ENCODE data around the gene THAP6.
A peak's percentile ranks its signal among the peaks of the same experiment; 100 is the strongest.
"Not testable (repeated sequence)": the region's sequence is repeated elsewhere in the genome, so short reads cannot be mapped to it uniquely, and the experiment has no call there.

THAP6 gene, protein sequence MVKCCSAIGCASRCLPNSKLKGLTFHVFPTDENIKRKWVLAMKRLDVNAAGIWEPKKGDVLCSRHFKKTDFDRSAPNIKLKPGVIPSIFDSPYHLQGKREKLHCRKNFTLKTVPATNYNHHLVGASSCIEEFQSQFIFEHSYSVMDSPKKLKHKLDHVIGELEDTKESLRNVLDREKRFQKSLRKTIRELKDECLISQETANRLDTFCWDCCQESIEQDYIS

DNA sequence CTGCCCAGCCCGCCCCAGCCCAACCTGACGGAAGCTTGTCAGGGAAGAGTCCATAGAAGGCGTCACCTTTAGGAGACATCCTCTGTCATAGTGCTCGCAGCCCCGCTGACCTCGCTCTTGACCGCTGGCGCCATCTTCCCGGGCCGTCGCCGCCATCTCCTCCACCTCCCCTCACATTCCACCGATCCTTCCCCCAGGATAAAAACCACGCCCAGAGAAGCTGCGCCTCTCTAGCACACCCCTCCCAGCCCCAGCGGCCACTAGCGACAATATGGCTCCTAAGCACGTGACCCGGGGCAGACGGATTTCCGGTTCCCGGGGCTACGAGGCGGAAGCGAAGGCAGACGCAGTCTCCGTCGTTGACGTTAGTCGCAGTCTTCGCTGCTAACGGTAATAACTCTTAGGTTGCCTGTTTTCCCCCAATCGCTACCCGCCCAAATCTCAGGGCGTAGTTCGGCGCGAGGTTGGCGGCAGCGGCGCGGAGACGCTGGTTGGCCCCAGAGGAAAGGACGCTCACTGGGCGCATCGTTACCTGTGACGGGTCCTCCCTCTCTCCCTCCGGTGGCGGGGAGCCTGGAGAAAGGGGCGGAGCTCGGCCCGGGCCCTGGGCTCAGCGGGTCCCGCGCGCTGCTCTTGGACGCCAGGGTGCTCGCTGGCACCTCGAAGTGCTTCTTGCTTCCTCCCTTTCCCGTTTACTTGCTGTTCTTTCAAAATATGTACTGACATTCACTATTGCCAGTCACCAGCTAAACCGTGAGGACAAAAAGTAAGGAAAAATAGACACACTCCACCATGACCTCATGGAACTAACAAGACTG is at the start of gene THAP6, which contains the start of gene RCHY1:
Gene THAP6, plus strand, starts transcription at position 343 of the 818 bp plus-strand sequence. CDS start 980 bp downstream, outside the sequence.
Gene RCHY1, minus strand, starts transcription at position 273 of the 818 bp plus-strand sequence. Its CDS starts 117 bp downstream, at position 156.
- peak; percentile 95 to 97 for DNase-seq

DNA sequence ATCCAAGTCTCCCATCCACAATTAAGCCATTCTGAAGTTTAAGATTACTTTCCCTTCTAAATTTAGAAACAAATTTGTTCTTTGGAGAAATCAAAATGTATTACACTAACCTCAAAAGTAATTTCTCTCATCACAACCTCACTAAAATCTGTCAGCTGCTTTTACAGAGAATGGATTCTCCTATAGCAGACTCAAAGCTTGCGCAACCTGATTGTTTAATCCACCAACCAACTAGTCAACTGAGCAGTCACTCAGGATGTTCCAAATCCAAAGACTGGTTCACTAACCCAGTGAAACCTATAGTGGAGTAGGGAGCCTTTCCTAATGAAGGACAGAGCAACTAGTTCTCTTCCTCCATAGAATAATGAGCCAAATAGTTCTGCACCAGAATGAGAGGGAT is 44.4 kb upstream of the THAP6 start:
- no peak for DNase-seq

DNA sequence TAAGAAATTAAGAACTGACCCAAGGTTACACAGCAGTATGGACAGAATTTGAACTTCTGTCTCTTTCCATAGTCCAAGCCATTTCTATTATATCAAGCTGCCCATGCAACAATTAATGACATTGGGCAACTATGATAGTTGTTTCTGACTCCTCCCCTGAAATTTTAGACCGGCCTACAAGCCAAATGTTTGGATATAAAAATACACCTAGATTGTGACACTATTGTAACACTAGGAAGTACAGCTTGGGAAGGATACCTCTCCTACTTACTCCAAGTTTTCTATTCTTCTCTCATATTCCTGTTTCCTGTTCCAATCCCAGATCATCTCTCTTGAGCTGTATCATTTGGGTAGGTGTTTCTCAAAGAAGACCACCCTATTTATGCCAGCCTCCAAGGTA is 43.5 kb upstream of the THAP6 start:
- DNase-seq, result no peak

DNA sequence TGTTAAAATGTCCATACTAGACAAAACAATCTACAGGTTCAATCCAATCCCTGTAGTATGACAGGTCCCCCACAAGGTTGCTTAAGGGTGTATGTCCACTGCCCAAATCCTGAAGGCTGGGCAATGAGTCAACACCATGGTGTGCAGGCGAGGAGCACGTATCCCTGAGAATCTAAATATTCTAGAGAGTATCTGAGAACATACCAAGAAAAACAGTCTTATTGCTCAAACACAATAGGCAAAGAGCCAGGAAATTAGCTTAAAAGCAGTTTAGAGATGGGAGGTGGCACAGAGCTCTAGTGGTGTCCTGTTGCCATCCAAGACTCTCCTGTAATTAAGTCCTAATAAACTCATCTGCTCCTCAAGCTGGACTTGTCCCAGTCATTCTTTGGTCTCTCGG is 37.1 kb upstream of the THAP6 start:
- no peak for DNase-seq

DNA sequence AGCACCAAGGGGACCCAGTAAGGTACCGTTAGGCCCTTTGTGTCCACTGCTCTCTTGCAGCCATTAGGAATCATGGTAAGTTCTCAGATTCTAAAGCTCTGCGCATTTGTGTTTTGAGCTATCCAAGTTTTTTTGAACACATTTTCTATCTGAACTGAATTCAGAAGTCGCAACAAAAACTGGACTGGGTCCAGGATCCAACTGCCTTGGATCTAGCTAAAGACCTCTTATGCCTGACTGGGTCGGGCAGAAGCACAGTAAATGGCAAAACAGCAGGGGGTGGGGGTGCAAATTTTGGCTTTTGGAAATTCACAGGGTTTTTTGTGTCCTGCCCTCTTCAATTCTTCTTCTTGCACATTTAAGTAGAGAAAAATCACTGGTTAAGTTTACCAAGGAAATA is 30.1 kb upstream of the THAP6 start:
- no peak for DNase-seq

DNA sequence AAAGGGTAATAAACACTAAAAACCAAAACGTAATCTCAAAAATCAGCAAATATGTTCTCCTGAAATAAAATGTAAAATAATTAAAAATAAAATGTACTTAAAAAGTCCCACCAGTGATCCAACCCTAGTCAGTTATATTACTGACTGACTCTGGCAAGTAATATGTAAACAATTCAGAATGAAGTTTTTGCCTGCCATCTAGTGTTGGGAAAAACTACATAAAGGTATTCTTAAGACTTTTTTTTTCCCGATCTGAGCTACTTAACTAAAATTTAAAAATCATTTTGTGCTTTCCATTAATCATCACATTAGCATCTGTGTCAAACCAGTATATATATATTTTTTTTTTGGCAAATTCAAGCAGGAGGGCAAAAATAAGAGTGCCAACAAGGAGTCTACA is 24.1 kb upstream of the THAP6 start:
- DNase-seq, result peak in 1 of 2 donors; percentile 4

DNA sequence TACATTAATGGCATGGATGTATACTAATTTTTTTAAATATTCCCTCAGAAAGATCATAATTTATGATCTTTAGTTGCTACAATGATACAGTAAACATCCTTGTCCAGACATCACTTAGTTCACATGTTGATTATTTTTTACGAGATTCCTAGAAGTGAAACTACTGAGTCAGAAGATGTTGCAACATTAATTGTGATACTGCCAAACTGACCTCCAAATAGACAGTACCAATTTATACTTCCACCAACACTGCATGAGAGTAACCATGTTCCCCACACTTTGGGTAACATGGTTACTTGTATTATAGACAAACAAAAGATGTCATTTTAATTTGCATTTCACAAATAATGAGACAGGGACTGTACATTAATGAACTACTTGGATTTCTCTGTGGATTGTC is 19.7 kb upstream of the THAP6 start:
- DNase-seq, result peak; percentile 56 to 69

DNA sequence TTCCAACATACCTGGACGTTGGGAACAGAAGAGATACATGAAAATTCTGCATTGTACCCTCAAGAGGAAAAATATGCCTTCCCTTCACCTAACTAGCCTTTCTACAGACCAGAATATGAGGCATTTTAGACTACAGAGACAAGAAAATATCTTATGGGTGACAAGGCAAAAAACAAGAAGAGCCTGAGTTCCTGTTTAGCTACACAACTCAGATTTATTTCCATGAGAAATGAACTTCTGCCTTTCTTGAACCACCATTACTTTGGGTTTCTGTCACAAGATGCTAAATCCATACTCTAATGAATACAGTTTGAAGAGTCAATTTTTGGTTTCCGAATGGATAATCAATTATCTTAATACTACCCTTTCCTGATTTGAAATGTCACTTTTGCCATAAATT is 18.8 kb upstream of the THAP6 start:
- peak; percentile 16 to 22 for DNase-seq

DNA sequence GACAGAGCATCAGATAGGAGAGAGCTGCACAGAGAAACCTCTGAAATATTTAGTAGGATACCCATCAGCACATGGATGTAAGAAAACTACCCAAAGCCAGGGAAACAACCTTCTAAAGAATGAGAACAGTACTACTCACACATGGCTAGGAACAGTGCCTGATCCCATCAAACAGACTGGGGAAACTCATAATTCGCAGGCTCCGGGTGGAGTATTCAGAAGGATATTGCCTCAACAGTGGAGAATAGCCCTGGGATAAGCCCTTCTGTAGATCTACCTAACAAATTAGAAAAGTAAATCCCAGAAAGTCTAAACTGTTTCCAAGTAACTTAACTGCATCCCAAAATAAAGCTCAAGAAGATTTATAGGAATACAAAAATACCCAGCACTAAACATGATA is 17.9 kb upstream of the THAP6 start:
- DNase-seq, result no peak

DNA sequence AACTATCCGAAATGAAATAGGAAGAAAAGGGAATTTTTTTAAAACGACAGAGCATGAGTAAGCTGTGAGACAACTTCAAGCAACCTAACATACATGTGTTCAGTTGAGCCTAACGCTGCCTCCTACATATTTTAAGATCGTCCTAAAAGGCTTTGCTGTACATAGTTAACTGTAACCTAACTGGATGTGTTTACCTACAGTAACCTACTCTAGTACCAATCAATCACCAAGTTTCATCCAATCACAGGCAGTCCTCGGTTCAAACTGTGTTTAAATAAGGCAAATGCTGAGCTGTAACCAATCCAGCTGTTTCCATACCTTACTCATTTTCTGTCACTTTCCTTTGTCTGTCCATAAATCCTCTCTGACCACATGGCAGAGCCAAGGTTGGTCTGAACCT is 17.1 kb upstream of the THAP6 start:
- DNase-seq, result peak in 1 of 2 donors; percentile 15

DNA sequence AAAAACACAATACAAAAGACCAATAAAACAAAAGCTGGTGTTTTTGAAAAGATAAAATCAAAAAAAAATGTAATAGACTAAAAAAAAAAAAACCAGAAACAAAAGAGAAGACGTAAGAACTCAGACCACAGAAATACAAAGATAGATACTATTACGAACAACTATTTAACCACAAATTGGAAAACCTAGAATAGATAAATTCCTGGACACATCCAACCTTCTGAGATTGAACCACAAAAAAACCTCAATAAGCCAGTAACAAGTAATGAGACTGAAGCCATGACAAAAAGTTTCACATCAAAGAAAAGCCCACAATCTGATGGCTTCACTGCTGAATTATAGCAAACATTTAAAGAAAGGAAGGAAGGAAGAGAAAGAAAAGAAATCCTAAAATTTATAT is 16.2 kb upstream of the THAP6 start:
- DNase-seq, result no peak

DNA sequence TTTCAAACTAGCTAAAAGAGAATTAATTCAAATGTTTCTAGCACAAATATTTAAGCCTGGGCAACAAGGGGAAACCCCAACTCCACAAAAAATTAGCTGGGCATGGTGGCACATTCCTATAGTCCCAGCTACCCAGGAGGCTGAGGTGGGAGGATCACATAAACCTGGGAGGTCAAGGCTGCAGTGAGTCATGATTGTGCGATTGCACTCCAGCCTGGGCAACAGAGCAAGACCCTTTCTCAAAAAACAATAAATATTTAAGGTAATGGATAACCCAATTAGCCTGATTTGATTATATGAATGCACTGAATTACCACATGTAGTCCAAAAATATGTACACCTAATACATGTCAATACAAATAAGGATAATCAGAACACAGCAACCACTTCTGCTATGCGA is 14.4 kb upstream of the THAP6 start:
- no peak for DNase-seq

DNA sequence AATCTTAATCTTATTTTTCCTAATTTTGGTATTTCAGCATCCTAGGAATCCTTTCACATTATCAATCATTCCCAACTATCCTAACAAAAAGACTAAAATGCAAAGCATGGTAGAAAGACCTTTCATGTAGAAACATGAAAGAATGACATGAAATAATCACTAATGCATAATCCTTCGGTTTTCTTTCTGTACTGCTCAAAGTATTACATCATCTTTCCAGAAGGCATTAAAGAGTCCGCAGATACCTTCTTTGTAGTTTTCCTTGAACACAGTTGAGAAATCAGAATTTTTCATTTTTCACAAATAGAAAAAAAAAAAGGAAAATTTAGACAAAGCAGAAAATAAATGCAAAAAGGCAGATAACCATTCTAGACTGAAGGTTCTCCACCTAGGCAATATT is 11.6 kb upstream of the THAP6 start:
- no peak for DNase-seq

DNA sequence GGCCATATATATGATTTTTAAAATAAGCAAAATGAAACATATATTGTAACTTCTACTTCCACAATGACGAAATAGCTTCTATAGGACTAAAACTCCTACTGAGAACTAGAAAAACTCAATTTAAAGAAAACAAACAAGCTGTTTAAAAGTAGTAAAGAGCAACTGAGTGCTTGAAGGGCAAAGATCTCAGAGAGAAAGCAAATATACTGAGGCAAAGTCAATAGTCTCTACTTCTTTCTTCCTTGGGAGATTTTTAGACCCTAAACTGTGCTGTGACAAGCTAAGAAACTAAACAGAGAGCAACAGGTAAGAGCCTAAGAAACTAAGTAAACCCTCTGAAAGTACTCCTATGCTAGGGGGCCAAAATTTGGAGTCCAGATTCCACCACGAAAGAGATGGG is 8.6 kb upstream of the THAP6 start:
- DNase-seq, result no peak

DNA sequence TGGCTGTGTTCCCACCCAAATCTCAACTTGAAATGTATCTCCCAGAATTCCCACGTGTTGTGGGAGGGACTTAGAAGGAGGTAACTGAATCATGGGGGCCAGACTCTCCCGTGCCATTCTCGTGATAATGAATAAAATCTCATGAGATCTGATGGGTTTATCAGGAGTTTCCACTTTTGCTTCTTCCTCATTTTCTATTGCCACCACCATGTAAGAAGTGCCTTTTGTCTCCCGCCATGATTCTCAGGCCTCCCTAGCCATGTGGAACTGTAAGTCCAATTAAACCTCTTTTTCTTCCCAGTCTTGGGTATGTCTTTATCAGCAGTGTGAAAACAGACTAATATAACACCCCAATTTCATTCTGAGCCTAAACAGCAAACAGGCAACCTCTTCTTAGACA is 4.7 kb upstream of the THAP6 start:
- DNase-seq, result not testable (repeated sequence)

DNA sequence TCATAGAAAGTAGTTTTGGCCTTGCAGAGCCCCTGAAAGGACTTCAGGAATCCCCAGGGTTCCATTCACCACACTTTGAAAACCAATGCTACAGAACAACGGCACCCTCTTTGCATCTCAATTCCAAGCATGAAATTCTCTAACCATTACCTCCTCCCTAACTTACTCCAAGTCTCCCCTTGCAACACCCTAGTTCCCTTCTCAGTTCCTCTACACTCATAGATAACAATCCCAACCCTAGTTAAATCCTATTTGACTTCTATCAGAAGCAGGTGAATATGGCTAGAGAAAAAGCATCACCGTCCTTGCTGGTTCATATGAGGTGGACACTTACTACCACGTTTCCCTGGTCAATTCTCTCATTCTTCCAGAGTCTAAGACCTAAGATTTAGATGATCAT is 2.4 kb upstream of the THAP6 start:
- DNase-seq, result peak in 1 of 2 donors; percentile 12

DNA sequence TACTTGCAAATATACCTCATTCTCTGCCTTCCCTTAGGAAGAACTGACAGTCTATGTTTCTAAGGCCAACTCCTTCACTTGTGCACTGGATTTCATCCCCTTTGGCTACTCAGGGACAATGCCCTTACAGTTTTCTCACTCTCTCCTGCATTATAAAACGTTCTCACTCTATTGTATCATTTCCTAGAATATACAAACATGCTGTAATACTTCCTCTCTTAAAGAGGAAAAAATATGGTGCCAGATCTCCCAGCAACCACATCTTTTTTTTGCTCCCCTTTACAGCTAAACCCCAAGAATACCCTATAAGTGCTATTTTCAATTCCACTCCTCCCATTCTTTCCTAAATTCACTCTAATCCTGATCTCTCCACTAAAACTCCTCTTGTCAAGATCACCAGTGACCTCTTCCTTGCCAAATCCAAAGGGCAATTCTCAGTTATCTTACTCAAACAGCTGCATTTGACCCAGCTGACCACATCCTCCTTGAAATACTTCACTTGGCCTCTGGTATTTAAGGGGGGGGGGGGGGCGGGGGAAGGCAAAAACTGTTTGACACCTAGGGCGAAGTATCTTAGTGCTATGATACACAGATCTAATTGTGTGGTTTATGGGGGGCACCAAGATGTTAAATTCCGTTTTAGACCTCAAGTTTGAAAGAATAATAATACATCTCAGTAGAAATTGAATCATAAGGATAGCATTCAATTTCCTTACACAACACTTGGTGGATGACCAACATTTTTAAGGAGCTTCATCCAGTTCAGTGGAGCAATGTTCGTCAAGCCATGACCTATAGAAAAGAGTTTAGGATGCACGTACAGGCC is 1.7 kb upstream of the THAP6 start:
- peak; percentile 23 to 35 for DNase-seq

DNA sequence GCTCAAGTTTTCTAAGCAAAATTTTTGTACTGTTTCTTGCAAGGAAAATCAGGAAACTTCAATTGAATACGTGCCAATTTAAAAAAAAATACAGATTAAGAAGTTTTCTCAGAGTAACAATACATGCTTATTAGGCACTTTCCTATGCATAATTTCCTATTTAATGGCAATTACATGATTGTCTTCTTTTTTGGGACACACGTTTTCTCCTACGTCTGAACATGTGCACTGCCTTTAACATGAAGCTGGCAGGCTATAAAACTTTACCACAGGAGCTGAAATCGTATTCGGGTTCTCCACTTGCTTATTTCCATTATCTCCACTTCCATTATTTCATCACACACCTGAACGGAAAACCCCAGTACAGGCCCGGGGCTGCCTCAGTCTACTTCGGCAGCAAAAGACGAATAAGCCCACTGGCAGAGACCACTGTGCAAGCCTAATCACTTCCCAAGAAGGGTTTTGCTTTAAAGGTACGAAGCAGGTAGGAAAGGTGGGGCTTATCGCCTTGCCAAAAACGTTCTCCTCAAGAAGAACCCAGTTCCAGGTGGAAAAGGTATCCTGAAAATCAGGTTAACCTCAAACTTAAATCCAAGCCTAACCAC is 645 bp upstream of the THAP6 start:
- DNase-seq, result no peak

DNA sequence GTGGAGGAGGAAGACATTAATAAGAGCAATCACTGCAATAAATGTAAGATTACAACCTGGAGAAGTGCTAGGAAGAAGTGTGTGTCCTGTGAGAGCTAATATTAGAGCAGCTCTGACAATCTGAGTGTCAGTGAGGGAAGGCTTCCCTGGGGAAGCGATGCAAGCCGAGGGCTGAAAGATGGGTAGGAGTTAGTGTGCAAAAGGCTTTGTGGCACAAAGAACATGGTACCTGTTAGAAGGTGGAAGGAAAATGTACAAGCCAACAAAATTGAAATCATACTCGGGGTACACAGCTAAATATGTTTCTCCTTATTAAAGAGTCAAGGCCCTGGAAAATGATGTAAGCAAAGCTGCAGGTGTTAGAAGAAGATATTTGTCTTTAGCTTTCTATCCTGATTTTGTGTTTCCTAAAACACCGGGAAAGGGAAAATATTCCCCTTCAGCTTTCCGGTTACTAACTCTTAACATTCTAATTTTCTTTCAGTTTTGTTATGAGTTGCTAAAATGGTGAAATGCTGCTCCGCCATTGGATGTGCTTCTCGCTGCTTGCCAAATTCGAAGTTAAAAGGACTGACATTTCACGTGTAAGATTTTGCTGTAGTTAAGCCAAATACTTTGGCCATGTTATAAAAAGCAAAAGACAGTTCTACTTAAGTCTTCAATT is 808 bp downstream of the THAP6 start:
- DNase-seq, result peak in 1 of 2 donors; percentile 35

DNA sequence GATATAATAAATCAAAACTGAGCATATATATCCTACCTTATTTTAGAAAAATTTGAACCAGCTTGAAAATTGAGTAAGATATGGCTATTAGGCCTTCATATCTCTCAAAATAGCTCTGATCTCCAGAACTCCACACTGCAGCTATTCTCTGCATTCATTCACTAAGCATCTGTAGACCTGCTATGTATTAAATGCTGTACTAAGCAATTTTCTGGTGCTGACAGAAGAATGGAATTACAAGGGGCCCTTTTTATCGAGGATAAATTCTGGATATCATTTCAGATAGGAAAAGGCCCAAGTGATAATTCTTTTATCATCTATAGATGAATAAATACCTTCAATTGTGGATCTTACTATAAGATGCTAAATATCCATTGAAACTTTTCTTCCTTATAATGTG is 1.9 kb downstream of the THAP6 start:
- DNase-seq, result no peak

DNA sequence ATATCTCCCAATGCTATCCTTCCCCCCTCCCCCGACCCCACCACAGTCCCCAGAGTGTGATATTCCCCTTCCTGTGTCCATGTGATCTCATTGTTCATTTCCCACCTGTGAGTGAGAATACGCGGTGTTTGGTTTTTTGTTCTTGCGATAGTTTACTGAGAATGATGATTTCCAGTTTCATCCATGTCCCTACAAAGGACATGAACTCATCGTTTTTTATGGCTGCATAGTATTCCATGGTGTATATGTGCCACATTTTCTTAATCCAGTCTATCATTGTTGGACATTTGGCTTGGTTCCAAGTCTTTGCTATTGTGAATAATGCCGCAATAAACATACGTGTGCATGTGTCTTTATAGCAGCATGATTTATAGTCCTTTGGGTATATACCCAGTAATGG is 5.2 kb downstream of the THAP6 start:
- not testable (repeated sequence) for DNase-seq

DNA sequence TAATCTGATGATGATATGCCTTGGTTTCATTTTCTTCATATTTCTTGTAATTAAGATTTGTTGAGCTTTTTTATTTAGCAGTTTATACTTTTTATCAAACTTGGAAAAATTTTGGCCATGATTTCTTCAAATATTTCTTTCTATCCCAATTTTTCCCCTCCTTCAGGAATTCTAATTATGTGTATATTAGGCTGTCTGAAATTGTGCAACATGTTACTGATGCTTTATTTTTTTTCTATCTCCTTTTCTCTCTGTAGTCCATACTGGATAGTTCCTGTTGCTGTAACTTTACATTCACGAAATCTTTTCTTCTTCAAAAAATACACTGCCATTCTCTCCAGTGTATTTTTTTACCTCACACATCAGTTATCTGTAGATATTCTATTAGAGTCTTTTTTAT is 10.8 kb downstream of the THAP6 start:
- no peak for DNase-seq

DNA sequence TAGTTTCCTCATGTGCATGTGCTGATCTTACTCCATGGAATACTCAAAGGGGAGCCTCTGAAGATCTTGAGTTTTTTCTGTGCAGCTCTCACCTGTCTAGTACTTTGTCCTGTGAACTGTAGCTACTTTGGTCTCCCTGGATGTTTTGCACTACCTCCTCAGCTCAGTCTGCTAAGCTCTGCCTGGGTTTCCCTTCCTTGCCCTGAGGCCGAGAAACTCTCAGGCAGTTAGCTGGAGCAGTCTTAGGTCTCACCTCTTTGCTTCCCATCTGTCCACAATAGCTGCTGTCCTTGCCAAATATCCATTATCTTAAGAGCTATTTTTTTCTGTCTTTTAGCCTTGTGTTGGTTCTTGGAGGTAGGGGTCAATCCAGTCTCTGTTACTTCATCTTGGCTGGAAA is 11.6 kb downstream of the THAP6 start:
- no peak for DNase-seq

Measured in inflammatory macrophage treated with lipopolysaccharide for 1 hour (primary cell).